Liver (tissue), 9 donors: ENCODE measurements around the gene PIAS1. TPM values are rescaled to one million over a fixed set of nuclear protein-coding genes. Genes with fewer than 3 reads are reported as not detected.

Experiments used
- DNase-seq: peaks from one replicate; pipeline ENCODE4 v3.0.0-alpha.2; 2017; ENCODE audit warnings: low spot score
- H3K27ac ChIP-seq, 2 donors: one replicate each; pipeline ENCODE4 v1.7.0; 2013; ENCODE audit warnings: inconsistent platforms in 2 of 2, low read length in 2 of 2, control low read depth in 1 of 2, low read depth in 1 of 2, mild to moderate bottlenecking in 1 of 2
- H3K27me3 ChIP-seq, 4 donors: one replicate each; pipeline versions ENCODE4 v1.6.1 to v1.7.0; 2013; ENCODE audit warnings: low read length in 3 of 4, inconsistent platforms in 1 of 4, mild to moderate bottlenecking in 1 of 4, moderate library complexity in 1 of 4; ENCODE audit not compliant: control insufficient read depth in 4 of 4, insufficient read depth in 4 of 4
- H3K36me3 ChIP-seq, 4 donors: one replicate each; pipeline versions ENCODE4 v1.6.1 to v1.7.0; 2013; ENCODE audit warnings: low read length in 3 of 4, mild to moderate bottlenecking in 3 of 4, low read depth in 1 of 4, moderate library complexity in 1 of 4; ENCODE audit not compliant: control insufficient read depth in 4 of 4, insufficient read depth in 3 of 4
- H3K4me1 ChIP-seq, 4 donors: one replicate each; pipeline versions ENCODE4 v1.6.1 to v1.7.0; 2013; ENCODE audit warnings: low read length in 3 of 4, mild to moderate bottlenecking in 3 of 4, moderate library complexity in 1 of 4; ENCODE audit not compliant: control insufficient read depth in 4 of 4, insufficient read depth in 4 of 4
- H3K4me3 ChIP-seq, 3 donors: one replicate each; pipeline versions ENCODE4 v1.6.1 to v1.7.0; 2013; ENCODE audit warnings: low read length in 3 of 3, control low read depth in 1 of 3, low read depth in 1 of 3, mild to moderate bottlenecking in 1 of 3
- H3K9ac ChIP-seq, 2 donors: one replicate each; pipeline ENCODE4 v1.7.0; 2013; ENCODE audit warnings: low read length in 2 of 2, mild to moderate bottlenecking in 2 of 2, moderate library complexity in 2 of 2, control low read depth in 1 of 2, low read depth in 1 of 2
- H3K9me3 ChIP-seq, 4 donors: one replicate each; pipeline versions ENCODE4 v1.6.1 to v1.7.0; 2013; ENCODE audit warnings: low read length in 3 of 4; ENCODE audit not compliant: control insufficient read depth in 4 of 4
- EGR1 ChIP-seq, 2 donors: IDR thresholded peaks; 2 replicates each; pipeline ENCODE4 v1.6.1; 2016 to 2018; ENCODE audit warnings: antibody characterized with exemption in 2 of 2, low read depth in 2 of 2
- FOXA1 ChIP-seq: IDR thresholded peaks from 2 replicates; pipeline ENCODE4 v1.6.1; 2016; ENCODE audit warnings: antibody characterized with exemption
- FOXA2 ChIP-seq: IDR thresholded peaks from 2 replicates; pipeline ENCODE4 v1.6.1; 2016; ENCODE audit warnings: antibody characterized with exemption
- GABPA ChIP-seq, 2 donors: IDR thresholded peaks in 1 of 2; conservative IDR thresholded peaks in 1 of 2; 2 replicates each; pipeline ENCODE4 v1.6.1; 2016; ENCODE audit warnings: antibody characterized with exemption in 2 of 2, mild to moderate bottlenecking in 1 of 2, moderate library complexity in 1 of 2
- HNF4A ChIP-seq, 2 donors: conservative IDR thresholded peaks; 2 replicates each; pipeline ENCODE4 v1.6.1; 2016; ENCODE audit warnings: antibody characterized with exemption in 2 of 2, mild to moderate bottlenecking in 2 of 2
- HNF4G ChIP-seq: IDR thresholded peaks from 2 replicates; pipeline ENCODE4 v1.6.1; 2016; ENCODE audit warnings: antibody characterized with exemption
- JUND ChIP-seq, 2 donors: IDR thresholded peaks; 2 replicates each; pipeline ENCODE4 v1.6.1; 2016; ENCODE audit warnings: antibody characterized with exemption in 2 of 2
- NR2F2 ChIP-seq: IDR thresholded peaks from 2 replicates; pipeline ENCODE4 v1.6.1; 2016; ENCODE audit warnings: antibody characterized with exemption
- RAD21 ChIP-seq, 2 donors: IDR thresholded peaks; 2 replicates each; pipeline ENCODE4 v1.6.1; 2016; ENCODE audit warnings: antibody characterized with exemption in 2 of 2, mild to moderate bottlenecking in 2 of 2
- SP1 ChIP-seq: IDR thresholded peaks from 2 replicates; pipeline ENCODE4 v1.6.1; 2018; ENCODE audit warnings: antibody characterized with exemption, mild to moderate bottlenecking
- TAF1 ChIP-seq: conservative IDR thresholded peaks from 2 replicates; pipeline ENCODE4 v1.6.1; 2016; ENCODE audit warnings: antibody characterized with exemption, mild to moderate bottlenecking
- YY1 ChIP-seq: IDR thresholded peaks from 2 replicates; pipeline ENCODE4 v1.6.1; 2016; ENCODE audit warnings: antibody characterized with exemption, mild to moderate bottlenecking
- WGBS: extraction: QIAGEN DNeasy Blood & Tissue Kit; methylation state at CpG from one replicate; pipeline ENCODE4 v1.1.7; 2013; 5-methylcytosine and 5-hydroxymethylcytosine counted together
- polyA plus RNA-seq, 2 donors: library from polyadenylated mRNA; stranded (reverse) in 1 of 2; unstranded in 1 of 2; fragments of 200-250 nt in 1 of 2; fragments of >200 nt in 1 of 2; fragmentation: Nextera tagmentation in 1 of 2; extraction: Ambion mirVana in 1 of 2; gene quantifications; one replicate each; pipeline versions ENCODE4 v1.2.1 to v1.2.3, GENCODE V29; 2013 to 2015
- total RNA-seq, 2 donors: library from RNA; depleted of rRNA; stranded (reverse); fragments of >200 nt; gene quantifications; one replicate each; pipeline ENCODE4 v1.2.3, GENCODE V29; 2014
- TF ChIP-seq, protein P1 (sequence below): IDR thresholded peaks from 2 replicates; pipeline ENCODE4 v1.6.1; 2016; ENCODE audit warnings: antibody characterized with exemption, mild to moderate bottlenecking
- TF ChIP-seq, protein P2 (sequence below): fragments of 150-350 bp; IDR thresholded peaks from 2 replicates; pipeline ENCODE4 v1.5.1; 2017; ENCODE audit warnings: improper control_type of control experiment, low read depth, low read length; ENCODE audit not compliant: missing input control
- TF ChIP-seq, protein P3 (sequence below): IDR thresholded peaks from 2 replicates; pipeline ENCODE4 v1.6.1; 2016; ENCODE audit warnings: antibody characterized with exemption
- TF ChIP-seq, protein P4 (sequence below): IDR thresholded peaks from 2 replicates; pipeline ENCODE4 v1.6.1; 2016; ENCODE audit warnings: antibody characterized with exemption
- TF ChIP-seq, protein P5 (sequence below): IDR thresholded peaks from 2 replicates; pipeline ENCODE4 v1.6.1; 2016; ENCODE audit warnings: antibody characterized with exemption
- donor health status: healthy.
- donor health status: healthy.
- donor health status: healthy.
- donor health status: healthy.
- donor health status: healthy.

PIAS1 gene
- total and polyA plus RNA-seq, 4 donors = 5.6 to 18.8 (median 13.2) TPM

- TF ChIP-seq HNF4A (conservative IDR thresholded peaks at IDR 0.05) (no peak), JUND (IDR thresholded peaks at IDR 0.05) (no peak), EGR1 (IDR thresholded peaks at IDR 0.05; ENCODE audit: low read depth in 2 of 2) (no peak), HNF4G (no peak), FOXA2 (no peak), GABPA (IDR thresholded peaks at IDR 0.05 in 1 of 2, conservative IDR thresholded peaks at IDR 0.05 in 1 of 2) (no peak), FOXA1 (no peak), TAF1 (no peak), YY1 (no peak), NR2F2 (no peak), SP1 (no peak)
- TF ChIP-seq, protein P1, sequence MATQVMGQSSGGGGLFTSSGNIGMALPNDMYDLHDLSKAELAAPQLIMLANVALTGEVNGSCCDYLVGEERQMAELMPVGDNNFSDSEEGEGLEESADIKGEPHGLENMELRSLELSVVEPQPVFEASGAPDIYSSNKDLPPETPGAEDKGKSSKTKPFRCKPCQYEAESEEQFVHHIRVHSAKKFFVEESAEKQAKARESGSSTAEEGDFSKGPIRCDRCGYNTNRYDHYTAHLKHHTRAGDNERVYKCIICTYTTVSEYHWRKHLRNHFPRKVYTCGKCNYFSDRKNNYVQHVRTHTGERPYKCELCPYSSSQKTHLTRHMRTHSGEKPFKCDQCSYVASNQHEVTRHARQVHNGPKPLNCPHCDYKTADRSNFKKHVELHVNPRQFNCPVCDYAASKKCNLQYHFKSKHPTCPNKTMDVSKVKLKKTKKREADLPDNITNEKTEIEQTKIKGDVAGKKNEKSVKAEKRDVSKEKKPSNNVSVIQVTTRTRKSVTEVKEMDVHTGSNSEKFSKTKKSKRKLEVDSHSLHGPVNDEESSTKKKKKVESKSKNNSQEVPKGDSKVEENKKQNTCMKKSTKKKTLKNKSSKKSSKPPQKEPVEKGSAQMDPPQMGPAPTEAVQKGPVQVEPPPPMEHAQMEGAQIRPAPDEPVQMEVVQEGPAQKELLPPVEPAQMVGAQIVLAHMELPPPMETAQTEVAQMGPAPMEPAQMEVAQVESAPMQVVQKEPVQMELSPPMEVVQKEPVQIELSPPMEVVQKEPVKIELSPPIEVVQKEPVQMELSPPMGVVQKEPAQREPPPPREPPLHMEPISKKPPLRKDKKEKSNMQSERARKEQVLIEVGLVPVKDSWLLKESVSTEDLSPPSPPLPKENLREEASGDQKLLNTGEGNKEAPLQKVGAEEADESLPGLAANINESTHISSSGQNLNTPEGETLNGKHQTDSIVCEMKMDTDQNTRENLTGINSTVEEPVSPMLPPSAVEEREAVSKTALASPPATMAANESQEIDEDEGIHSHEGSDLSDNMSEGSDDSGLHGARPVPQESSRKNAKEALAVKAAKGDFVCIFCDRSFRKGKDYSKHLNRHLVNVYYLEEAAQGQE = no peak
- TF ChIP-seq, protein P2, sequence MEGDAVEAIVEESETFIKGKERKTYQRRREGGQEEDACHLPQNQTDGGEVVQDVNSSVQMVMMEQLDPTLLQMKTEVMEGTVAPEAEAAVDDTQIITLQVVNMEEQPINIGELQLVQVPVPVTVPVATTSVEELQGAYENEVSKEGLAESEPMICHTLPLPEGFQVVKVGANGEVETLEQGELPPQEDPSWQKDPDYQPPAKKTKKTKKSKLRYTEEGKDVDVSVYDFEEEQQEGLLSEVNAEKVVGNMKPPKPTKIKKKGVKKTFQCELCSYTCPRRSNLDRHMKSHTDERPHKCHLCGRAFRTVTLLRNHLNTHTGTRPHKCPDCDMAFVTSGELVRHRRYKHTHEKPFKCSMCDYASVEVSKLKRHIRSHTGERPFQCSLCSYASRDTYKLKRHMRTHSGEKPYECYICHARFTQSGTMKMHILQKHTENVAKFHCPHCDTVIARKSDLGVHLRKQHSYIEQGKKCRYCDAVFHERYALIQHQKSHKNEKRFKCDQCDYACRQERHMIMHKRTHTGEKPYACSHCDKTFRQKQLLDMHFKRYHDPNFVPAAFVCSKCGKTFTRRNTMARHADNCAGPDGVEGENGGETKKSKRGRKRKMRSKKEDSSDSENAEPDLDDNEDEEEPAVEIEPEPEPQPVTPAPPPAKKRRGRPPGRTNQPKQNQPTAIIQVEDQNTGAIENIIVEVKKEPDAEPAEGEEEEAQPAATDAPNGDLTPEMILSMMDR = no peak
- TF ChIP-seq, protein P3, sequence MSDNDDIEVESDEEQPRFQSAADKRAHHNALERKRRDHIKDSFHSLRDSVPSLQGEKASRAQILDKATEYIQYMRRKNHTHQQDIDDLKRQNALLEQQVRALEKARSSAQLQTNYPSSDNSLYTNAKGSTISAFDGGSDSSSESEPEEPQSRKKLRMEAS = no peak
- TF ChIP-seq, protein P4, sequence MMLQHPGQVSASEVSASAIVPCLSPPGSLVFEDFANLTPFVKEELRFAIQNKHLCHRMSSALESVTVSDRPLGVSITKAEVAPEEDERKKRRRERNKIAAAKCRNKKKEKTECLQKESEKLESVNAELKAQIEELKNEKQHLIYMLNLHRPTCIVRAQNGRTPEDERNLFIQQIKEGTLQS = no peak
- no peak overlapping the region for H3K27ac ChIP-seq
- whole genome bisulfite sequencing = 84% methylated on average over 2 of the region's 2 CpGs
These were observed 70.6 kb downstream of the PIAS1 start for GRCh38 chr15:68124700-68125099.

GRCh38 chr15:68126396-68126795, 72.3 kb downstream of the PIAS1 start:
- H3K4me3 ChIP-seq = no peak overlapping the region
- H3K27ac ChIP-seq = no peak overlapping the region
- no peaks in the 10 kb centered on the region for H3K9me3 ChIP-seq
- no peaks in the 10 kb centered on the region for H3K36me3 ChIP-seq
- WGBS = 74% methylated on average over 8 of the region's 8 CpGs
- peaks cover 0 to 6% (median 1%) of the 10 kb centered on the region in 4 donors for H3K4me1 ChIP-seq
- H3K9ac ChIP-seq = no peak overlapping the region
- no peak for TF ChIP-seq EGR1 (IDR thresholded peaks at IDR 0.05; ENCODE audit: low read depth in 2 of 2)
- TF ChIP-seq GABPA (IDR thresholded peaks at IDR 0.05 in 1 of 2, conservative IDR thresholded peaks at IDR 0.05 in 1 of 2) = no peak
- no peak for TF ChIP-seq RAD21 (IDR thresholded peaks at IDR 0.05)
- TF ChIP-seq, protein P3 = no peak
- no peak for TF ChIP-seq FOXA2
- no peak for TF ChIP-seq TAF1
- TF ChIP-seq, protein P4 = no peak
- TF ChIP-seq JUND (IDR thresholded peaks at IDR 0.05) = no peak
- TF ChIP-seq, protein P5, sequence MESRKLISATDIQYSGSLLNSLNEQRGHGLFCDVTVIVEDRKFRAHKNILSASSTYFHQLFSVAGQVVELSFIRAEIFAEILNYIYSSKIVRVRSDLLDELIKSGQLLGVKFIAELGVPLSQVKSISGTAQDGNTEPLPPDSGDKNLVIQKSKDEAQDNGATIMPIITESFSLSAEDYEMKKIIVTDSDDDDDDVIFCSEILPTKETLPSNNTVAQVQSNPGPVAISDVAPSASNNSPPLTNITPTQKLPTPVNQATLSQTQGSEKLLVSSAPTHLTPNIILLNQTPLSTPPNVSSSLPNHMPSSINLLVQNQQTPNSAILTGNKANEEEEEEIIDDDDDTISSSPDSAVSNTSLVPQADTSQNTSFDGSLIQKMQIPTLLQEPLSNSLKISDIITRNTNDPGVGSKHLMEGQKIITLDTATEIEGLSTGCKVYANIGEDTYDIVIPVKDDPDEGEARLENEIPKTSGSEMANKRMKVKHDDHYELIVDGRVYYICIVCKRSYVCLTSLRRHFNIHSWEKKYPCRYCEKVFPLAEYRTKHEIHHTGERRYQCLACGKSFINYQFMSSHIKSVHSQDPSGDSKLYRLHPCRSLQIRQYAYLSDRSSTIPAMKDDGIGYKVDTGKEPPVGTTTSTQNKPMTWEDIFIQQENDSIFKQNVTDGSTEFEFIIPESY = no peak
- TF ChIP-seq, protein P2 = no peak
- no peak for TF ChIP-seq YY1
- no peak for TF ChIP-seq HNF4G
- DNase-seq = no peak
- H3K27me3 ChIP-seq = no peaks in the 10 kb centered on the region

More at GRCh38 chr15:68124700-68125099, 70.6 kb downstream of the PIAS1 start:
- no peaks in the 10 kb centered on the region for H3K36me3 ChIP-seq
- H3K9me3 ChIP-seq = no peaks in the 10 kb centered on the region
- no peak overlapping the region for H3K4me3 ChIP-seq
- H3K4me1 ChIP-seq = peaks cover 0 to 3% (median 1%) of the 10 kb centered on the region in 4 donors
- no peak overlapping the region for H3K9ac ChIP-seq
- no peak for DNase-seq
- no peaks in the 10 kb centered on the region for H3K27me3 ChIP-seq
